T-helper 1 cell (primary cell): Measurements from ENCODE around the gene AHRR.
"Not testable (repeated sequence)": the region's sequence is repeated elsewhere in the genome, so short reads cannot be mapped to it uniquely, and the experiment has no call there.

ENCODE experiments used
- DNase-seq, 5 donors: peaks; one replicate each; pipeline ENCODE4 v3.0.0-alpha.2; 2012 to 2020
- total RNA-seq, 4 donors: gene quantifications; one replicate each; lab custom pipeline; 2026; lab: John Stamatoyannopoulos, UW

AHRR gene
- 0 to 0.15 (median 0.14) reads per million in 4 donors for total RNA-seq

- DNase-seq = peak in 1 of 5 donors; percentile 60
Observed at GRCh38 chr5:321230-321725, at the start of gene AHRR. Gene AHRR (plus strand): TSS chr5:321714. CDS start chr5:343903, 22,189 bp downstream.

- not testable (repeated sequence) for DNase-seq
Observed at GRCh38 chr5:271828-272167, 49.7 kb upstream of the AHRR start.

GRCh38 chr5:273091-273490 lies 48.4 kb upstream of the AHRR start:
- not testable (repeated sequence) for DNase-seq

GRCh38 chr5:273491-273890 lies 48.0 kb upstream of the AHRR start:
- DNase-seq = not testable (repeated sequence)

GRCh38 chr5:274346-274745 lies 47.2 kb upstream of the AHRR start:
- DNase-seq = not testable (repeated sequence)

- no peak for DNase-seq
Observed at GRCh38 chr5:278646-279045, 42.9 kb upstream of the AHRR start.

- DNase-seq = not testable (repeated sequence)
Observed at GRCh38 chr5:279051-279665, 42.4 kb upstream of the AHRR start.

GRCh38 chr5:285991-286557 lies 35.4 kb upstream of the AHRR start:
- DNase-seq = no peak

GRCh38 chr5:290200-290599 lies 31.3 kb upstream of the AHRR start:
- not testable (repeated sequence) for DNase-seq

- DNase-seq = not testable (repeated sequence)
Observed at GRCh38 chr5:291345-291744, 30.2 kb upstream of the AHRR start.

- DNase-seq = not testable (repeated sequence)
Observed at GRCh38 chr5:294788-295187, 26.7 kb upstream of the AHRR start.

- not testable (repeated sequence) for DNase-seq
Observed at GRCh38 chr5:296207-296606, 25.3 kb upstream of the AHRR start.

GRCh38 chr5:296954-297353 lies 24.6 kb upstream of the AHRR start:
- DNase-seq = peak in 1 of 5 donors; percentile 38

GRCh38 chr5:297448-297847 lies 24.1 kb upstream of the AHRR start:
- DNase-seq = not testable (repeated sequence)

- DNase-seq = not testable (repeated sequence)
Observed at GRCh38 chr5:297991-298736, 23.4 kb upstream of the AHRR start.

GRCh38 chr5:298737-299125 lies 22.8 kb upstream of the AHRR start:
- DNase-seq = no peak

GRCh38 chr5:299921-300320 lies 21.6 kb upstream of the AHRR start:
- not testable (repeated sequence) for DNase-seq

- not testable (repeated sequence) for DNase-seq
Observed at GRCh38 chr5:300691-301435, 20.7 kb upstream of the AHRR start.

GRCh38 chr5:302416-302815 lies 19.1 kb upstream of the AHRR start:
- not testable (repeated sequence) for DNase-seq

GRCh38 chr5:302966-303365 lies 18.5 kb upstream of the AHRR start:
- DNase-seq = no peak

GRCh38 chr5:303741-304140 lies 17.8 kb upstream of the AHRR start:
- DNase-seq = not testable (repeated sequence)

- DNase-seq = no peak
Observed at GRCh38 chr5:305050-305449, 16.5 kb upstream of the AHRR start.

- no peak for DNase-seq
Observed at GRCh38 chr5:305459-305858, 16.1 kb upstream of the AHRR start.
